Islet precursor cell (in vitro differentiated cells): ENCODE results near the gene EN2.

Experiments used
- DNase-seq: peaks from one replicate; pipeline ENCODE4 v3.0.0-alpha.2; 2018

EN2 gene

DNA sequence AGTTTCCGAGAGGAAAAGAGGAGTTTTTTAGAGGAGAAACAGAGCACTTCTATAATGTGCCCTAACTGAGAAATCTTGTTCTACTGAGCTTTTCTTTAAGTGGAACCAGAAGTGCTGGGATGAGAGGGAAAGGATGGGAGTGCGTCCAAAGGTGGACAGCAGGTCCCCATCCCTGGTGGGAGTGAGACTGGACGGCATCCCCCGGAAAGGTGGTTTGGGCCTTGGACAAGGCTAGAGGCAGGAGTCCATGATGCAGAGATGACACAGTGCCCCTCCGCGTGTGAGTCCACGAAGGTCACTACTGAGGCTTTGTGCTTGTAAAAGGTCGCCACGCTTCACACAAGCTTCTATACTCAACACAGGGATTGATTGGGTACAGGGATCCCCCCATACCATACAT, 6.1 kb upstream of the EN2 start:
- no peak for DNase-seq

DNA sequence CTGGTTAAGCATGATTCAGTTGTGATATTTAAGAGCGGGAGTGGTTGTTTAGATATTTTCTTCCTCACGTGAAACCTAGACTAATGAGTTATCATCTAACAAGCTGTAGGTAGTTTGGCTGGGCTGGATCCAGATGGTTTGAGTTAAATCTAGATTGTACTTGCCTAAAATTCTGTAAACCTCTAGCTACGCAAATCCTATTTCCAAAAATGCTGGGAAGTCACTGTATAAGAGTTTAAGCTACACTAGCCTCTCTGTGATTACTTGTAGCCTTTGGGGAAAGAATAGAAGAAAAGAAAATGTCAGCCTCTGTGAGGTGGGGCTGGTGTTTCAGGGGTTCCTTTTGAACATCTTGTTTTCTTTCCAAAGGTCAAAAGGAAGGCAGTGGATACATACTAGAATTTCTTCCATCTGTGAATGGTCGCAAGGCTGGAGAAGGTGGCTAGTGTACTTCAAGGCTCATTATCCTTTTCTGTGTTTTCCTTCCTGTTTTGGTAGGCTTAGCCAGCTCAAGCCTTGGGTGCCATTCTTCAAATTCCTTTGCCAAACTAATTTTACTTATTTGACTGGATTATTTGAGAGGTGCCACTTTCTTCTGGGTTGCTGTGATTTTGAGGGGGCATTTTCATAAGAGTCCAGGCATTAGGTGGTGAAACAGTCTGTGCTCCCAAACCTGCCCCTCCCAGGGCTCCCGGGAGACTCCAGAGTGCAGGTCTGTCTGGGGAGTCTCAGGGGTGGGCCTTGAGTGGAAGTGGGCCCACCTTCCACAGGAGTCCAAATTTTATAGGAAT, 5.2 kb upstream of the EN2 start:
- no peak for DNase-seq

DNA sequence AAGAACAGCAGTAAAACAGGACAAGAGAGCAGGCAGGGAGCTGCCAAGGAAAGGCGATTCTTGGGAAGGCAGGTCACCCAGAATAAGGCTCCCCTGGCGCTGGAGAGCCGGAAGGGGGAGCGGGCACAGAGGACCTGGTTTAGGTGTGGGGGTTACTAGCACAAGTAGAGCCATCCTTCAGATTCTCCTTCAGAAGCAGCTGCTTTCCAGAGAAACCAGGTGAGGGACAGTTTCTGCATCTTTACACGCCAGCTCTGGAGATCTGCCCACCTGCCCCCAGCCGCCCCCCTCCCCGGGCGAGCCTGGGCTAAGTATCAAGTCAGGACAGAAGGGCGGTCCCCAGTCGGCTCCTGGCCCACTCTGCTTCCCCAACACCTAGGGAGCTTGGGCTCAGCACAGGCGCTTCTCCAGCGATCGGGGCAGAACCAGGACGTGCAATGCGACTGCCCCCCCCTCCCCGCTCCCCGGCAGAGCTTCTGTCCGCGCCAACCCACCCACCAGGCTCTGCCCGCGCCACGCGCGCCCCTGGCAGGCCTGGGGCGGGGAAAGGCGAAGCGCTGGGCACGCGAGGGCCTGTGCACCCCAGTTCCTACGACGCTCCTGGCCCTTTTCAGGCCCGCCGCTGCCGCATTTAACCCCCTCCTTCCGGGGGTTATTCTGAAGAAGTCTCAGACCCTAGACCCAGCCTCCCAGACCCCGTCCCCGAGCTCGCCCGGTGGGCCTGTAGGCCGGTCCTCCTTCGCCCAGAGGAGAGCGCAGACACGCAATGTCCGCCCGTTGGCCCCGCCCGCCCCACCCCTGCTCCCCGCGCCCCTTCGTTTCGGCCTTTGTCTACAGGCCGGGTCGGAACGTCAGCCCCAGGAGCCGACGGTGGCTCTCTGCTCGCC, 4.4 kb upstream of the EN2 start:
- DNase-seq, result no peak

DNA sequence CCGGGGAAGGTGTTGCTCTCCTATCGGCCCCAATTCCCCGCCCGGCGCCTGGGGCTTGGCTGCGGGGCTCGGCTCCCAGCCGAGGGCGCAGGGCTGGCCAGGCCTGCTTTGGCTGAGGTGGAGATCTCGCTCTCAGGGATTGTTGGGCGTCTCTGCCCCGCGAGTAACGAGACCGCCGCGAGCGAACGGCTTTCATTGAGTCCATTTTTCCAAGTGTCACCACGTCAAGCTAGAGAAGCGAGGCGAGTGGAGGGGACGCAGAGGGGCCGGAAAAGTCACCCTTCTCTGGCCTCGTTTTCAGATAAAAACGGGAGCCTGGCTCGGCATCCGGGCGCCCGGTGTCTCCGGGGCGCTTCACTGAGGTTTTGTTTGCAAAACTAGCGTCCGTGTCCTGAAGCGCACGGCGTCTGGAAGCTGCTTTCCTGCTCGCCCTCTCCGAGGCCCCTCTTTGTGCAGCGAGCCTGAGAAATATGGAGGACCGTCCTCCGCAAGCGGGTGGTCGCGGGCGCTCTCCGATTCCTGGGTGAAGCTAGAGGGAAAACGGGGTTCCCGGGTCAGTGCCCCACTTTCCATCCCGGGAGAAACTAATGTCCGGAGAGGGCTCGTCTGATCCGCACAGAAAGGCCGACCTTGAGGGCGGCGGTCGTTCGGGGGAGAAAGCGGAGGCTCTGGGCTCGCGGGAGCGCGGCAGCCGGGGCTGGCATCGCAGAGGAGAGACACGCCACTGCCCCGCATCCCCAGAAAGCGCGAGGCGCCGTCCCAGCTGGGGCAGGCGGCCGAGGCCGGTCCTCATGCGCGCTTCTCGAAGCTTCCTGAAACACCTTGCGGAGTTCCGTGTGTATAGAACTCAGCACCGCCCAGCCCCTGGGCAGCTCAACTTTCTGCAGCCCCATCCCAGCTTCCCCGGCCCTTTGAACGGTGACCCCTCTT, 3.5 kb upstream of the EN2 start:
- no peak for DNase-seq

DNA sequence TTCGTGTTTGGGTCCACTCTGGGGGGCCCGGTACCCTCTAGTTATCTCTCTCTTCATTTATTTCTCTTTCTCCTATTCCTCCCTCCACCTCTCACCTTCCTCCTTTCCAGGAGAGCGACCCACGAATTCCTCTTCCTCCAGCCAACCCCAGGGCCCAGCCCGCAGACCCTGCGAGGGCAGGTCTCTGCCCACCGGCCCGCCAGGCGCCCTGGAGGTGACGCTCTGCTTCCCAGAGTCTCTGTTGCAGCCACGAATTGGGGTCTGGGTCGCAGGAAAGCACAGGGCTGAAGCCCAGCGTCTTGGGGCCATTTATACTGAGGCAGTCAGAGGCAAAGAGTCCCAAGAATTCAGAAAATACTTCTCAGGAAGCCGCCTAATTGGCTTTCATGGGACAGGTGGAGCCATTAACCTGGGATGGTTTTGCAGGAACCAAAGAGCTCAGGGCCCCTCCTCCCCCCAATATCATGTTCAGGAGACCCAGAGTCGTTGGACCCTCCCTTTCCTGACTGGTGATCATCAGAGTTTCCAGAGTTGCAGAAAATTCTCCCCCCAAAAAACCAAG, 2.7 kb upstream of the EN2 start:
- DNase-seq, result no peak

DNA sequence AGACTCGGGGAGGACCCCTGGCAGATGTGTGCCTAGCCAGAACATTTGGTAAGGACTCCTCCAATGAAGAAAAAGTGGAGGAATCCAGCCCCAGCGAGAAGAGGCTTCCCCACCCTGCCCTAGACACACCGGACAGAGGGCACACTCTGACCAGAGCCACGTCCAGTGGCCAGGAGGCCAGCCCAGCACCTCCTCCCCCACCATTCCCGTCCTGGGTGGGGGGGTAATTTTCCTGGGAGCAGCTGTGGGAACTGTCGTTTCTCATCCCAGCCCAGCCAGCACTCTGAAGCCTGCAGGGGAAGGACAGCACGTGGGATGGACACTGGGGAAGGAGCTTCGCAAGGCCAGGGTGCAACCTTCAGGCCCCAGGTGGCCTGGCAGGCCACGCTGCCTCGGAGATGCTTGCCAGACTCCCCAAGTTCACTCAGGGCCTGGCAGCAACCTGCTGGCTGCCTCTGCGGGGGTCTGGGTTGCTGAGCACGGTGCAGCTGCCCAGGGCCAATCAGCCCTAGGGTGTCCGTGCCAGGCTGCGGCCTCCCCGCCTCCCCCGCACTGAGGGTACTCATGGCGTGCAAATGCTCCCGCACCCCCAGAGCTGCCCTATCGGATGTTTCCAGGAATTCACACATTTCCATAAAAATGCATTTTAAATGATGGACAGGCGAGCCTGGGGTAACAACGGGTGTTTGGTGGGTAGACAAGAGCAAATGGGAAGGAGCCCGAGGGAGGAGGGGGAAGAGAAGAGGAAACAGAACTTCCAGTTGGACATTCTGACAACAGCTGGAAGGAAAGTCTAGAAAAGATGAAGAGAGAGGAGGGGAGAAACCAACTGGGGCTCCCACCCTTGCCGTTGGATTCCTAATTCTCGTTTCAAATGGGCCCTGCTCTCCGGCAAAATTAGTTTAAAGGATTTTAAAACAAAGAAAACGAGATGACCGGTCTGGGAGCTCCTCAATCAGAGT, 1.9 kb upstream of the EN2 start:
- DNase-seq, result peak; percentile 56

DNA sequence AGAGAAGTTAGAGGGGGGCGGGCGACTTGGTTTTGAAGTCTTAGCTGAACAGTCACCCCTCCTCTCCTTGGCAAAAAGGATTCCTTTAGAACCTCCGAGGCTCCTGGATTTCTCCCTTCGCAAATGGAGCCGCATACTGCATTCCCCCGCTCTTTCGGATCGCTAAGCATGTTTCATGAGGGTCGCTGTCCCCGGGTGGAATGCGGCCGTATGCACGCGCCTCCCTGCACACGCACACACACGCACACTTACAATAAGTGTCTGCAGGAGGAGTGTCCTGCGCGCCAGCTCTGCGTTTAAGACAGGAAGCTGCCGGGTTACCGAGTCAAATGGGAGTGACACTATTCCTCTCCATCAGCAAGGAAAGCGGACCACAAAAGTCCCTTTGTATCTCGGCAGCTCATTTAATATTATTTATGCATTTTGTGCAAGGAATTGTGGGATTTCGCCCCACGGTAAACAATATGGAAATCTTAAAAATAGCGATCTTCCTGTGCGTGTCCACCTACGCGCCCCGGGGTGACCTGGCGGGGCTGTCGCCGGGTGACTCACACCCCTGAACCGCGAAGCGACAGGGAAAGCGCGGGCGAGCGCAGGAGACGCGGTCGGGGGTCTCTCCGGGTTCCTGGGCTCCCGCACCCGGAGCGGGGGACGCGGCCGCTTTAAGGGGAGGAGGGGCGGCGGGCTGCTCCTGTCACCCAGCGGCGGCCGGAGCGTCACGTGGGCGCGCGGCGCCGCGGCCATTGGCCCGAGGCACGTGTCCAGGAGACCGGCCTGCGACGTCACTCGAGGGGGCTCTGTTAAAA, 988 bp upstream of the EN2 start:
- DNase-seq, result peak; percentile 78

DNA sequence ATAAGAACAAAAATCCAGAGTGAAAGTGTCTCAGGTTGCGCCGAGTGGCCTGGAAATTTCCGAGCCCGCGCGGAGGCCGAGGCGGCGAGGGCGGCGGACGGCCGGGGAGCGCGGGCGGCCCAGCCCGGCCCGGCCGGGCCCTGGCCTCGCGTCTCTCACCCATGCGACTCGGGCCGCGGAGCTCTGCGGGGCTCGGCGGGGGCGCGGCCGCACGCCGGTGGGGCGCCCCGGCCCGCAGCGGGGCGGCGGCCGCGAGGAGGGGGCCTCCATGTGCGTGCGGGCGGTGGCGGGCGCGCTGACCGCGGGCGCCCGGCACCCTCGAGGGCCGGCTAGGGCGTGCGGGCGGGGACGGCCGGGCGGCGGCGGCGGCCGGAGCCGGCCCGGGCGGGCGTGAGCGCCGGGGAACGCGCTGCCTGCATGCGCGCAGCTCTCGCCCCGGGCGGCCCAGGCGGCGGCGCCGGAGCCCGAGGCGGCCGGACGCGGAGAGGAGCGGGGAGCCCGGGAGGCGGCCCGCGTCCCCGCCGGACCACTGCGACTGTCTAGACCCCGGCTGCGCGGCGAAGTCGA, 302 bp upstream of the EN2 start:
- no peak for DNase-seq

DNA sequence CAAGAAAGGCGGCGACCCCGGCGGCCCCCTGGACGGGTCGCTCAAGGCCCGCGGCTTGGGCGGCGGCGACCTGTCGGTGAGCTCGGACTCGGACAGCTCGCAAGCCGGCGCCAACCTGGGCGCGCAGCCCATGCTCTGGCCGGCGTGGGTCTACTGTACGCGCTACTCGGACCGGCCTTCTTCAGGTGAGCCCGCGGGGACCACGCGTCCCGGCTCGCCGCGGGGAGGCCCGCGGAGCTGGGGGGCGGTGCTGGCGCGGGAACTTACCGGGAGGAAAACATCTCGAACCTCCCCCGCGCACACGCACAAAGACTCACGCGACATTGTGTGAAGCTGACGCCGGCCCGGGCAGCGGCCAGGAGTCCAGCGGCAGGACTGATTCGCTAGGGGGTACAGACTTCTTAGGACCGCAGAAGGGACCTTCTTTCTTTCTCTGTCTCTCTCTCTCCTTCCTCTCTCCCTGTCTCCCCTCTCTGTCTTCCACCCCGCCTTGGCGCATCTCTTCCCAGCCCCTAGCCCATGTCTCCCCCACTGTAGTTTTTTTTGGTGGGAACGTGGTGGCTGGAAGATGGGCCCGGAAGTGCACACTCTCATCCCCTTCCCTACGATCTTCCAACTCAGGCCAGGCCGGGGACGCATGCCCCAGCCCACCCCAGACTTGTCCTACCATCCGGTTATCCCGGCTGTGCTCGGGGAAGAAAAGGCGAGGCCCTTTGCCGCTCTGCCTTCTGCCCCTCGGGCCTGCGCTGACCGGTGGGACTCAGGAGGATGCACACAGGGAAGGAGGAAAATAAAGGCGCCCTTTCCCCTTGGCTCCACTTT, 1.2 kb downstream of the EN2 start:
- no peak for DNase-seq

DNA sequence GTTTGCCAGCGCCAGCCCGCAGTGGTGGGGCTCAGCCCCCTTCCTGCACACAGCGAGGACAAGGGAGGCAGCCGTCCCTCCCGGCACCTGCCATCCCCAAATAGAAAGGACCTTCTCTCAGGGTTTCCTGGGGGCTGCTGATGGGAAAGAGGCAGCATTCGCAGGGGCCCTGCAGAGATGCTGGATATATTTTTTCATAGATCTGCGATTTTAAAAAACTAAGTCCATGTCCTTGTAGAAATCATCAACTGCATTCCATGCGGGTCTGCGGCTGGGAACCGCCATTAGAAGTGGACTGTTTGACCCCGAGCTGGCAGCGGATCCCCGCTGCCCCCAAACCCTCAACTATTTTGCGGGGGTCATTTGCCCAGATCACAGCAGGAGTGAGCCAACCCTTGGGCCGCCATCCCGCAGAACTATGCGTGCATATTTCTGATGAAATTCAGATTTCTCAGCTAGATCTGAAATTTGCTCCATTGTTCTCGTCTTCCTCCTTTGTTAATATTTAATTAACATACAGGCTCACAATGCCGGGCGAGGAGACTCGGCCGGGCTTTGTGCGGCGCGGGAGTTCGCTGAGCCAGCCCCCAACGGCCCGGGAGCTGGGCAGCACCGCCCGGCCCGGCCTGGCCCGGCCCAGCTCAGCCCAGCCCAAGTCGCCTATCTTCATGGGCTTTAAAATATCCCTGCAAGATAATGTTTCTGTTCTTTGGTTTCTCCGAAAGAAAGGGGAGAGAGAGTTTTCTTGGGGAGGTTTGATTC, 2.0 kb downstream of the EN2 start:
- no peak for DNase-seq

DNA sequence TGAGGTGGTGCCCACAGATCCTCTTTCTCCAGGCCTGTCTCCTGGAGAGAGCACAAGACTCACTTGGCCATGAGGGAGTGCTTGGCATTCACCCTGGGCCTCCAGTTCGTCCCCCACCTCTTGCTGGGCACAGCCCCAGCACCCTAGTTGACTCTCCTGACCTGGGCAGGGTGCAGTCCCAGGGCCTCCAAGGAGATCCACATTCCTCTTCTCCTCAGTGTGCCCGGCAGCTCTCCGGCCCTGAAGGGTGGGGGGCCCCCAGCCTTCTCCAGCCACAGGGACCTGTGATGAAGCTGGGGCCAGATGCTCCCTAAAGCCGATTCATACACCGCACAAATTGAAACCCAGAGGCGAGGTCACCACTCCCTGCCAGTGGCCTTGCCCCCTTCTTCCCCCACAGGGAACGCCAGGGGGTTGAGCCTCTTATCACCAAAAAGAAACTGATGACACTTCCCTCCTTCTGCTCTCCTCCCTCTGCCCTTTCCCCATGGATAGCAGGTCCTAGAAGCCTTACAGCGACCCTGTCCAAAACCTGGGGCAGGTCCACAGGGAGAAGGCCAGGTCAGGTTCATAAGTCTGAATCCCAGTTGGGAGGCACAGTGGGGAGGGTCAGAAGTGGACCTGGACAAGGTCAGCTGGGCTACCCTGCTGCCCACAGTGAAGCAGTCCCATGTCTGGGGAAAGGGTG, 3.1 kb downstream of the EN2 start:
- DNase-seq, result no peak

DNA sequence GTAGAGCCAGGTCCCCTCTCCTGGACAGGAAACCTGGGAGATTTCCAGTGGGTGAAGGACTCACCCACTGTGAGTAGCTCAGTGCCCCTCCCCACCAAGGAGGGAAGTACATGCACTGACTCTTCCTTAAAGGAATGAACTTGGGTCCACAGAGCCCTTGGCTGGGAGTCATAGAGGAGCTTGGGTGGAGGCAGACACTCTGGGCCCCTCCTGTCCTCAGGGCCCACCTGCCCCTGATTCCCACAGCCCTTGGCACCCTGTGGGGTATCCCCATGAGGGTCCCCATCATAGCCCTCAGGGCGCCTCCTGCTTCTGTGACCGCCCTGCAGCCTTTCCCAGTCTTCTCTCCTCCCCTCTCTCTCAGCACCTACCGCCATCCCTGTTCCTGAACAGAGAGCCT, 3.7 kb downstream of the EN2 start:
- no peak for DNase-seq

DNA sequence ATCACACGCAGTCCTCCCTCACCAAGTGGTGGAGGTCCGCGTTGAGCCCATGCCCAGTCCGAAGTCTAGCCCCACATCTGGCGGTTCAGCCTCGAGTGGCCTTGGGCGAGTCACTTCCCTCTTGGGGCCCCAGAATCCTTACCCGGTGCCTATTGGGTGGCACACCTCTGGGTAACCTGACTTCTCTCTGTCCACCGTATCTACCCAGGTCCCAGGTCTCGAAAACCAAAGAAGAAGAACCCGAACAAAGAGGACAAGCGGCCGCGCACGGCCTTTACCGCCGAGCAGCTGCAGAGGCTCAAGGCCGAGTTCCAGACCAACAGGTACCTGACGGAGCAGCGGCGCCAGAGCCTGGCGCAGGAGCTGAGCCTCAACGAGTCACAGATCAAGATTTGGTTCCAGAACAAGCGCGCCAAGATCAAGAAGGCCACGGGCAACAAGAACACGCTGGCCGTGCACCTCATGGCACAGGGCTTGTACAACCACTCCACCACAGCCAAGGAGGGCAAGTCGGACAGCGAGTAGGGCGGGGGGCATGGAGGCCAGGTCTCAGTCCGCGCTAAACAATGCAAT, 4.3 kb downstream of the EN2 start:
- no peak for DNase-seq

DNA sequence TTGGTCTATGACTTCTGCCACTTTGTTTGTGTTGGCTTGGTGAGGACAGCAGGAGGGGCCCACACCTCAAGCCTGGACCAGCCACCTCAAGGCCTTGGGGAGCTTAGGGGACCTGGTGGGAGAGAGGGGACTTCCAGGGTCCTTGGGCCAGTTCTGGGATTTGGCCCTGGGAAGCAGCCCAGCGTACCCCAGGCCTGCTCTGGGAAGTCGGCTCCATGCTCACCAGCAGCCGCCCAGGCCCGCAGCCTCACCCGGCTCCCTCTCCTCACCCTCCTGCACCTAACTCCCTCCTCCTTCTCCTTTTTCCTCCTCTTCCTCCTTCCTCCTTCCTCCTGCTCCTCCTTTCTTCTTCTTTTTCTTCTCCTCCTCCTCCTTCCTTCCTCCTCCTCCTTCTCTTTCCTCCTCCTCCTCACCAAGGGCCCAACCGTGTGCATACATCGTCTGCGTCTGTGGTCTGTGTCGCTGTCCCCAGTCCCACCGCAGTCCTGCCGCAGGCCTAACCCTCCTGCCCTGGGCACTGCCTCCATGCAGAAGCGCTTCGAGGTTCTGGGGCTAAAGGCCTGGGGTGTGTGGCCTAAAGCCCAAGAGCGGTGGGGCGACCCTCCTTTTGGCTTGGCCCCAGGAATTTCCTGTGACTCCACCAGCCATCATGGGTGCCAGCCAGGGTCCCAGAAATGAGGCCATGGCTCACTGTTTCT, 5.3 kb downstream of the EN2 start:
- DNase-seq, result no peak

DNA sequence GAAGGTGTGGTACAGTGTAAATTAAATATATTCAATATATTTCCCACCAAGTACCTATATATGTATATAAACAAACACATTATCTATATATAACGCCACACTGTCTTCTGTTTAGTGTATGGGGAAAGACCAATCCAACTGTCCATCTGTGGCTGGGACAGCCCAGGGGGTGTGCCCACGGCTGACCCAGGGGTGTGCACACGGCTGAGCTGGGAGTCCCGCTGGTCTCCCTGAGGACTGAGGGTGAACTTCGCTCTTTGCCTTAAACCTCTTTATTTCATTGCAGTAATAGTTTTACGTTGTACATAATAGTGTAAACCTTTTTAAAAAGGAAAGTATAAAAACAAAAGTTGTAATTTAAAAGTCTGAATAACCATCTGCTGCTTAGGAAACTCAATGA, 6.3 kb downstream of the EN2 start:
- no peak for DNase-seq

DNA sequence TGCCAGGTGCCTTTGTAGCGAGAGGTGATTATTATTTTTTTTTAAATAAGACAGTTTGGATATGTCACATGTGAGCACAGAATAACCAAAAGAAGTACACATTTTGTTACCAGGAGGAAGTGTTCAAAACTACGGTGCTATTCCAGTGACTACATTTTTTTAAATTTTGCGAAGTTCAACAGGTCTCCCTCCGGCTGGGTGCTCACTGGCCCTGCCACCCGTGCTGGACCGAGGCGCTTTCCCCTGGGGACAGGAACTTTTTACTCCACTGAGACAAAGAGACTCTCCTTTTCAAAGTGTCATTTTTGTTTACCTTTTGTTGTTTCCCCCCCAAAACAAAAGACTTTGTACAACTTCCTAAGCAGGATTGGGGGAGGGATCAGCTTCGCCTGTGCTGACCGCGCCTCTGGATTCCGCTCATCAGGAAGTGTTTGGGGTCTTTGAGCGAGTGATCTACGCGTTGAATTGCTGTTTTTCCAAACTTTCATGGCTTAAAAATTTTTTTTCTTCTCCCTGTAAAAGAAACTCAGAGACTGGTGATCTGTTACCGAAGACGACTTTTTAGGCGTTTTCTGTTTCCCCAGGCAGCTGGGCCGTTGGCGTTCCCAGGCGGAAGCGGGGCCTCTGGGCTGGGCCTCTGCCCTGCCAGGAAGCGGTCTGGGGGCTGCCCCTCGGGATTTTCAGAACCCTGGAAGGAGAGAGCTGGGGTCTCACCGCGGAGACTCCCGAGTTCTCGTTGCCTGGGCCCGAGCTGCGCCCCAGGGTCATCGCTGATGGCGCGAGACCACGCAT, 7.2 kb downstream of the EN2 start:
- DNase-seq, result no peak
